ENCODE data around the gene GNG4. TPM values are rescaled to one million over a fixed set of nuclear protein-coding genes. Genes with fewer than 3 reads are reported as not detected.

The GNG4 gene
- total RNA-seq, 1 experiment from 2014 or later, result 34.4 TPM

DNA sequence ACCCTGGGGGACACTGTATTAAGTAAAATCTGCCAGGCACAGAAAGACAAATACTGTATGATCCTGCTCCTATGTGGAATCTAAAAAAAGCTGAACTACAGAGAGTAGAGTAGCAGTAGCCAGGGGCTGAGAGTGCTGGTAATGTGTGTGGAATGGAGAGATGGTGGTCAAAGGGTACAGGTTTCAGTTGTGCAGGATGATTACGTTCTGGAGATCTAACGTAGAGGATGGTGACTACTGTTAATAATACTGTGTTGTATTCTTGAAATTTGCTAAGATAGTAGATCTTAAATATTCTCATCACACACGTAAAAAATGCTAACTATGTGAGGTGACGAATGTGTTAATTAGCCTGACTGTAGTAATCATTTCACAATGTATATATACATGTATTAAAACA lies 39.8 kb upstream of the GNG4 start:
- H3K79me1 ChIP-seq (ENCODE audit: insufficient read depth, low read depth, low read length, poor library complexity, severe bottlenecking), result no peaks in the 10 kb centered on the region
- no peak overlapping the region for H2BK12ac ChIP-seq (ENCODE audit: insufficient read length, low read depth, low read length)
- H3K4me1 ChIP-seq (ENCODE audit: insufficient read depth, low read length), result no peaks in the 10 kb centered on the region; the same call in 1 of the 2 replicates
- H3K27me3 Mint-ChIP-seq (ENCODE audit: low read depth), result no peaks in the 10 kb centered on the region
- no peaks in the 10 kb centered on the region for H3K36me3 Mint-ChIP-seq (ENCODE audit: insufficient read depth in 1 of 3, low read depth in 3 of 3)
- H3K9me3 Mint-ChIP-seq, result no peaks in the 10 kb centered on the region
- H3K9ac ChIP-seq (ENCODE audit: extremely low read depth, insufficient read length, low read length), result no peak overlapping the region
- H2AK5ac ChIP-seq (ENCODE audit: insufficient read length, low read length), result no peak overlapping the region
- H3K23me2 ChIP-seq (ENCODE audit: insufficient read length, low read depth, low read length, poor library complexity, severe bottlenecking), result no peaks in the 10 kb centered on the region
- no peak for DNase-seq
- H3K23ac ChIP-seq (ENCODE audit: insufficient read length, low read depth, low read length), result no peak overlapping the region
- no peak overlapping the region for H3K4ac ChIP-seq (ENCODE audit: low read depth, low read length)
- H4K8ac ChIP-seq (replicated peaks; ENCODE audit: insufficient read length, low read depth, low read length), result no peak overlapping the region
- H3K9me3 ChIP-seq (ENCODE audit: control insufficient read depth, low read depth, low read length), result no peaks in the 10 kb centered on the region
- H3K56ac ChIP-seq (ENCODE audit: insufficient read length, low read depth, low read length), result no peak overlapping the region
- H2BK15ac ChIP-seq (ENCODE audit: low read depth, low read length), result no peak overlapping the region
- H3T11ph ChIP-seq (ENCODE audit: low read length), result no peak overlapping the region
- TF ChIP-seq, protein P1, sequence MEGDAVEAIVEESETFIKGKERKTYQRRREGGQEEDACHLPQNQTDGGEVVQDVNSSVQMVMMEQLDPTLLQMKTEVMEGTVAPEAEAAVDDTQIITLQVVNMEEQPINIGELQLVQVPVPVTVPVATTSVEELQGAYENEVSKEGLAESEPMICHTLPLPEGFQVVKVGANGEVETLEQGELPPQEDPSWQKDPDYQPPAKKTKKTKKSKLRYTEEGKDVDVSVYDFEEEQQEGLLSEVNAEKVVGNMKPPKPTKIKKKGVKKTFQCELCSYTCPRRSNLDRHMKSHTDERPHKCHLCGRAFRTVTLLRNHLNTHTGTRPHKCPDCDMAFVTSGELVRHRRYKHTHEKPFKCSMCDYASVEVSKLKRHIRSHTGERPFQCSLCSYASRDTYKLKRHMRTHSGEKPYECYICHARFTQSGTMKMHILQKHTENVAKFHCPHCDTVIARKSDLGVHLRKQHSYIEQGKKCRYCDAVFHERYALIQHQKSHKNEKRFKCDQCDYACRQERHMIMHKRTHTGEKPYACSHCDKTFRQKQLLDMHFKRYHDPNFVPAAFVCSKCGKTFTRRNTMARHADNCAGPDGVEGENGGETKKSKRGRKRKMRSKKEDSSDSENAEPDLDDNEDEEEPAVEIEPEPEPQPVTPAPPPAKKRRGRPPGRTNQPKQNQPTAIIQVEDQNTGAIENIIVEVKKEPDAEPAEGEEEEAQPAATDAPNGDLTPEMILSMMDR (conservative IDR thresholded peaks at IDR 0.05), result no peak
- no peak overlapping the region for H4K91ac ChIP-seq (ENCODE audit: insufficient read length, low read depth, low read length)
- no peaks in the 10 kb centered on the region for H3K27me3 ChIP-seq (ENCODE audit: insufficient read depth, low read length)
- no peaks in the 10 kb centered on the region for H3K79me2 ChIP-seq (ENCODE audit: insufficient read depth, low read length)
- no peak overlapping the region for H3K14ac ChIP-seq (ENCODE audit: insufficient read depth, low read length)
- H2AFZ ChIP-seq (ENCODE audit: low read length), result no peak overlapping the region
- H2BK120ac ChIP-seq (ENCODE audit: low read depth, low read length, poor library complexity, severe bottlenecking), result no peak overlapping the region
- H3K4me3 Mint-ChIP-seq, result no peak overlapping the region
- H2BK20ac ChIP-seq (ENCODE audit: low read depth, low read length, poor library complexity, severe bottlenecking), result no peak overlapping the region
- H4K20me1 ChIP-seq (ENCODE audit: control insufficient read depth, insufficient read depth, insufficient read length), result no peaks in the 10 kb centered on the region
- WGBS (ENCODE audit: extremely low coverage, insufficient read length, low lambda C conversion rate), result no CpG with 5 or more reads among the region's 4 CpGs
- no peak overlapping the region for H3K27ac ChIP-seq (ENCODE audit: insufficient read length, low read depth, low read length)
- H3K18ac ChIP-seq (ENCODE audit: insufficient read length, low read depth, low read length), result no peak overlapping the region
- peaks cover 0 to 7% of the 10 kb centered on the region in 2 experiments; a peak in 2 of 4 replicates for H3K4me1 Mint-ChIP-seq
- H3K27ac Mint-ChIP-seq, result no peak overlapping the region; a peak in 2 of 7 replicates
- H4K5ac ChIP-seq (ENCODE audit: insufficient read length, low read depth, low read length), result no peak overlapping the region
- no peak overlapping the region for H2BK5ac ChIP-seq (ENCODE audit: insufficient read length, low read length)
- H3K4me2 ChIP-seq (ENCODE audit: insufficient read depth, insufficient read length, low read length), result no peak overlapping the region
